GM18870 (cell line): ENCODE data around the gene NEIL1.
"Not testable (repeated sequence)": the region's sequence is repeated elsewhere in the genome, so short reads cannot be mapped to it uniquely, and the experiment has no call there.

Experiments
- ATAC-seq: cut with Tn5 transposase; IDR thresholded peaks from one replicate; pipeline ENCODE4 v1.9.1; 2021; ENCODE audit warnings: moderate library complexity; ENCODE audit not compliant: unreplicated experiment

The NEIL1 gene

DNA sequence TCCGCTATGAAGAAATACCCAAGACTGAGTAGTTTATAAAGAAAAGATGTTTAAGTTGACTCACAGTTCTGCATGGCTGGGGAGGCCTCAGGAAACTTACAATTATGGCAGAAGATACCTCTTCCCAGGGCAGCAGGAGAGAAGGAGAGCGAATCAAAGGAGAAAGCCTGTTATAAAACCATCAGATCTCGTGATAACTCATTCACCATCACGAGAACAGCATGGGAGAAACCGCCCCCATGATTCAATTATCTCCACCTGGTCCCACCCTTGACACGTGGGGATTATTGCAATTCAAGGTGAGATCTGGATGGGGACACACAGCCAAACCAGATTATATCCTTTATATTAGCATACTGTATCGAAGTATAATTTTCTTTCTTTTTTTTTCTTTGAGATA, 14.7 kb upstream of the NEIL1 start:
- ATAC-seq = not testable (repeated sequence)

DNA sequence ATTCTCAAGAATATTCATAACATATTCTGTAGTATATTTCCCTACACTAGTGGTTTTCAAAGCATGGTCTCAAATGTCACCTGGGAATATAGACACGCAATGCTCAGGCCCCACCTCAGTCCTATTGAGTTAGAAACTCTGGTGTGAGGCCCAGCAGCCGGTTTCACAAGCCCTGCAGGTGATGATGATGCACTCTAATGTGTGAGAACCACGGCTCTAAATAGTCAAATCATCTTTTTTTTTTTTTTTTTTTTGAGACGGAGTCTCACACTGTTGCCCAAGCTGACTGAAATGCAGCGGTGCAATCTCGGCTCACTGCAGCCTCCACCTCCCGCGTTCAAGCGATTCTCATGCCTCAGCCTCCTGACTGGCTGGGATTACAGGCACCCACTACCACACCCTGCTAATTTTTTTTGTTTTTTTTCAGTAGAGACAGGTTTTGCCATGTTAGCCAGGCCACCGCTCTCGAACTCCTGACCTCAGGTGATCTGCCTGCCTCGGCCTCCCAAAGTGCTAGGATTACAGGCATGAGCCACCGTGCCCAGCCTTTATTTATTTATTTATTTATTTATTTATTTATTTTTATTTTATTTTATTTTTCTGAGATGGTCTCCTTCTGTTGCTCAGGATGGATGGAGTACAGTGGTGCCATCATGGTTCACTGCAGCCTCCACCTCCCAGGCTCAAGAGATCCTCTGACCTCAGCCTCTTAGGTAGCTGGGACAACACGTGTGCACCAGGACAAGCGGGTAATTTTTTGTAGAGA, 13.0 kb upstream of the NEIL1 start:
- not testable (repeated sequence) for ATAC-seq

DNA sequence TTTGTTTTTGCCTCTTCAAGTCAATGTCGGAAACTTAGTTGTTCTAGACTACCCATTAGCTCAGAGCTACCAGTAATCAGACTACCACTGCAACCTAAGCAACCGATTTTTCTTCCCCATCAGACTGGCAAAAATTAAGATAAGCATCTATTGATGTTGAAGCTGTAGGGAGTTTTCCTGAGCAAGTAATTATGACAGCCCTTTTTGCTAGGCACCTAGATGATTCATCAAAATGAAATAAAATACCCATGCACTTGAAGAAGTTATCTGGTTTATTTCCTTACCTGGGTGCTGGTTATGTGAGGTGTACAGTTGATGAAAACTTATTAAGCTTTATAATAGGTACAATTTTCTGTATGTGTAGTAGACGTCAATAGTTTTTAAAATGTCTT, 11.5 kb upstream of the NEIL1 start:
- no peak for ATAC-seq

DNA sequence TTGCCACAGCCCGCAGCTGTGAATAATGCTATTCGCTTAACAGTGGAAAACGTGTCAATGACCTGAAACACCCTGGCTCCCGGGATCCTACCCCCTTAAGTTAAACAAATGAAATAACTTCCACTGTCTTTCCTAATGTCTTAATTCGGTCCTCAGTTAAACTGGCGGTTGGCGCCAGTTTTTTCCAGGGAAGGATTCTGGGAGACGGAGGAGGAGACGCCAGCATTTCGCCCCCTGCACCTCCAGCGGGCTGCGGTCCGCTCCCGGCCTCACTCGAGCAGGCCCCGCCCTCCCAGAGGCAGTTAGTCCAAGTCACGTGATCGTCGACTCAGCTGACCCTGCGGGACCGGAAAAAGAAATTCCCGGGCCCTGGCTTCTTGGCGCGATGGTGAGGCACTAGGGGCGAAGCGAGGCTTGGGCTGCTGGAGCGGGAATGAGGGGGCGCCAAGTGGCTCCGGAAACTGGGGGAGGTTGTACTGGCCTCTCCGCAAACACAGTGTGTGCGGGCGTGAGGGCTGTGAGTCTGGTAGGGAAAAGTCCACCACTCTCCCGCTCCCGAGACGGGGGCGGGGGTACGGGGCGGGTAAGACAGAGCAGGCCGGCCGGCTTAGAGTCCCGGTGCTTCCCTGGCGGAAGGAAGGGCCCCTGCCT, 11.0 kb upstream of the NEIL1 start, which contains the start of gene COMMD4:
Gene COMMD4, plus strand, starts transcription at position 359 of the 651 bp plus-strand sequence. Its CDS starts 27 bp downstream, at position 386.
- ATAC-seq = peak; percentile 78

DNA sequence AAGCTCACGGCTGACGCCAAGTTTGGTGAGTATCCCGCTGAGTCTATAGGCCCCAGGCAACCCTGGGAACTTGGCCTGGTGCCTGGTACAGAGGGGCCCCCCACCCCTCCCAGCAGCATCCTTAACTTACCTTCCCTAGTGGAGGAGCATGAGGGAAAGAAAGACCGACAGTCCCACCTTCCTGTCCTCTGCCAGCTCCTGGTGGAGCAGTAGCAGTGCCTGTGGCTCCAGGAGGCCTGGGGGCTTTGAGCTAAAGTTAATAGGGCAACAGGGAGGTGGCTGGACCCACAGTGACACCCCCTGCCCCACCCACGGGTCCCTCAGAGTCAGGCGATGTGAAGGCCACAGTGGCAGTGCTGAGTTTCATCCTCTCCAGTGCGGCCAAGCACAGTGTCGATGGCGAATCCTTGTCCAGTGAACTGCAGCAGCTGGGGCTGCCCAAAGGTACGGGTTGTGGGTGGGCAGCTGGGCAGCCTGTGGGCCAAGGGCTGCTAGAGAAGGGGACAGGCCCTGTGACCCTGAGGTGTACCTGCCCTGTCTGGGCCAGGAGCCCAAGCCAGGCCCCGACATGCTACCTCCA, 8.1 kb upstream of the NEIL1 start:
- no peak for ATAC-seq

DNA sequence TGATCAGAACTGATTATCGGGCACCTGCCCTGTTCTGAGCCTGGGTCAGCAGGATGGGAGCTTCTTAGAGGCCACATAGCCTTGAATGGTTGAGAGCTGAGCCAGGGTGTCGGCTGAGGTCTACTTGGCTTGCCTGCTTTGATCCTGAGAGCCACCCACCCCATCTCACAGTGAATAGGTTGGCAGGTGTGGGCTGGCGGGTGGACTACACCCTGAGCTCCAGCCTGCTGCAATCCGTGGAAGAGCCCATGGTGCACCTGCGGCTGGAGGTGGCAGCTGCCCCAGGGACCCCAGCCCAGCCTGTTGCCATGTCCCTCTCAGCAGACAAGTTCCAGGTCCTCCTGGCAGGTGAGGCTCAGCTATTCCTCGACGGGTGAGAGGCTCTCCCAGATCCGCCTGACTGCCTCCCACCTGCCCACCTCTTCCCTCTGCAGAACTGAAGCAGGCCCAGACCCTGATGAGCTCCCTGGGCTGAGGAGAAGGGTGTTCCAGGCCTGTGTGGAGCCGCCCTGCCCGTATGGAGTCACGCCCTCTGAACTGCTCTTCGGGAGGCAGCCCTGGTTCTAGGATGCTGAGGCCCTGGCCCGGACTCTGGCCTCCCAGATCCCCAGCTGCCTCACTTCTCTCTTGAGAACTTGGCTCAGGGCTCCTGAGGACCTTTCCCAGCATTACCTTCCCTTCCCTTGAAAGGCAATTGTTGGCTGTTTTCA, 7.2 kb upstream of the NEIL1 start:
- ATAC-seq = no peak

DNA sequence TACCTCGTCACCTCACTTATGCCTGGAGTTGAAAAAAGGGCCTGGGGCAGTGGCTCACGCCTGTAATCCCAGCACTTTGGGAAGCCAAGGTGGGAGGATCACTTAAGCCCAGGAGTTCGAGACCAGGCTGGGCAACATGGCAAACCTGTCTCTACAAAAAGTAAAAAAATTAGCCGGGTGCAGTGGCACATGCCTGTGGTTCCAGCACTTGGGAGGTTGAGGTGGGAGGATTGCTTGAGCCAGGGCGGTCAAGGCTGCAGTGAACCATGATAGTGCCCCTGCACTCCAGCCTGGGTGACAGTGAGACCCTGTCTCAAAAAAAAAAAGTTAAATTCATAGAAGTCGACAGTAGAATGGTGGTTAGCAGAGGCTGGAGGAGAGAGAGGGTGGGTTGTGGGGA, 4.6 kb upstream of the NEIL1 start:
- ATAC-seq = no peak

DNA sequence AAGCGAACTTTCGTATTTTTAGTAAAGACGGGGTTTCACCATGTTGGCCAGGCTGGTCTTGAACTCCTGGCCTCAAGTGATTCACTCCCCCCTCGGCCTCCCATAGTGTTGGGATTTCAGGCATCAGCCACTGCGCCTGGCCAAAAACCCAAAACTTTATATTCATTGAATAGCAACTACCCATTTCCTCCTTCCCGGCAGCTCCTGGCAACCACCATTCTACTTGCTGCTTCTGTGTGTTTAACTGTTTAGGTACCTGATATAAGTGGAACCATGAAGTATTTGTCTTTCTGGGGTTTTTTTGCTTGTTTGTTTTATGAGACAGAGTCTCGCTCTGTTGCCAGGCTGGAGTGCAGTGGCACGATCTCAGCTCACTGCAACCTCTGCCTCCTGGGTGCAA, 2.9 kb upstream of the NEIL1 start:
- not testable (repeated sequence) for ATAC-seq

DNA sequence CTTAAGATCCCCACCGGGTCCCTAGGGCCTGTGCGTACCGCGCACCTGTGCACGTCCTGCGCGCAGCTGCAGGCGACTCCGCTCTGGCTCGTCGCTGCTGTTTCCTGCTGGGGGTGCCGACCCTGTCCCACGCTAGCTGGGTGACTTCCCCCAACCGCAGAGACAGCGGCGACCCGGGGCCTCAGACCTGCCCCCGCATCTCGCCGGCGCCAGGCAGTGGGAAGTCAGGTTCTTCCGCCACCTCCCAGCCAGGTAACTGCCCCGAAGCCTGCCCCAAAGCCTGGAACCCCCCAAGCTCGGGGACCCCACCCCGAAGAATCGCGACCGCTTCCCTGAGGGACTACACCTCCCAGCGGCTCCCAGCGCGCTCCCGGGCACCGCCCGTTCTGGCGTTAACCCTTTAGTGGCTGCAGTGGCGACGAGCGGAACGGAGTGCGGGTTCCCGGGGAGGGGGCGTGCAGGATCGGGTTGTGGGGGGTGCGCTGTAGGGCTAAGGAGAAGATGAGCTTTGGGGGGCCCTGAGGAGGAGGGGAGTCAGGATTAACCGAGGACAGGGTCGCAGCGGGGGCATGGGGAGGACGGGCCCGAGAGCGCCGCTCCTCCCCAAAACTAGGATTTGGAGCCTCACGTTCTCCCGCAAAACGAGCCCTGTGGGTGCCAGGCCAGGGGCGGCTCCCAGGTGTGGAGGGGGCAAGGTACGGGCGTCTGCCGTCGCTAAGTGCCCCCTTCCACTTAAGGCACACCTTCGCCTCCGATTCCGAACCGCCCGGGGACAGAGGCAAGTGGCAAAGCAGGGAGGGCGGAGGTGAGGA, 589 bp downstream of the NEIL1 start:
- ATAC-seq = no peak

DNA sequence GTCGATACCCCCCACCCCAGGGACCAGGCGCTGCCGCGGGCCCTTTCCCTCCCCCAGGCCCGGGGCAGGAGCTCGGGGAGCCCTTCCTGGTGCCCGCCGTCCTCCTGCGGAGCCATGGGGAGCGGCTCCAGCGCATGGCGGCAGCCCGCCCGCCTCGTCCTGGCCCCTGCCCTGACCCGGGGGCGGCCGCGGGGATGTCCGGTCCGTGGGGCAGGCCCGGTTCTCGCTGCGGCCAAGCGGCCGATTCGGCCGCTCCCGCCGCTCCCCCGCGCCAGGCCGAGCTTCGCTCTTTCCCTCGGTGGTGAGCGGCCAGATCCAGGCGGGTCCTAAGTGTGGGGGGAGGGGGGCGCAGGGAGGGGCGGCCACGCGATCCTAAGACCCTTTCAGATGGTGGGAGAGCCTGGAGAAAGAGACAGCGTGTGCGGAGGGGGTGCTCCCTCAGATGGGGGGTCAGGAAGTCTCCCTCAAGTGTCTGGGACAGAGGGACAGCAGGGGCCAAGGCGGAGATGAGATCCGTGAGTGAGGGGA, 1.3 kb downstream of the NEIL1 start:
- no peak for ATAC-seq

DNA sequence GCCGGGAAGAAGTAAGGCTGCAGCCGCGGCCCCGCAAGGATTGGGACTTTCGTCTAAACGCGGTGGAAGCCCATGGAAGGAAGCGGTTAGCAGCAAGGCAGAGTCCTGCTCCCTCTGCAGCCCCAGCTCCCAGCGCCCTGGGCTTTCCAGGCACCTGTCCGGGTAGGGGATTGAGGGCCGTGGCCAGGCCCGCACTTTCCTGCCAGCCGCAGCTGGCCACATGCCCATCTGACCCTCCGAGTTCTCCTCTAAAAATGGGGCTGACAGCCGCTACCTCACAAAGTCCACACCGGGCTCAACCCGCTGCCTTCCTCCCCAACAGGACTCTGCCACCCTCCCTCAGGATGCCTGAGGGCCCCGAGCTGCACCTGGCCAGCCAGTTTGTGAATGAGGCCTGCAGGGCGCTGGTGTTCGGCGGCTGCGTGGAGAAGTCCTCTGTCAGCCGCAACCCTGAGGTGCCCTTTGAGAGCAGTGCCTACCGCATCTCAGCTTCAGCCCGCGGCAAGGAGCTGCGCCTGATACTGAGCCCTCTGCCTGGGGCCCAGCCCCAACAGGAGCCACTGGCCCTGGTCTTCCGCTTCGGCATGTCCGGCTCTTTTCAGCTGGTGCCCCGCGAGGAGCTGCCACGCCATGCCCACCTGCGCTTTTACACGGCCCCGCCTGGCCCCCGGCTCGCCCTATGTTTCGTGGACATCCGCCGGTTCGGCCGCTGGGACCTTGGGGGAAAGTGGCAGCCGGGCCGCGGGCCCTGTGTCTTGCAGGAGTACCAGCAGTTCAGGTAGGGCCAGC, 1.9 kb downstream of the NEIL1 start:
- ATAC-seq = no peak

DNA sequence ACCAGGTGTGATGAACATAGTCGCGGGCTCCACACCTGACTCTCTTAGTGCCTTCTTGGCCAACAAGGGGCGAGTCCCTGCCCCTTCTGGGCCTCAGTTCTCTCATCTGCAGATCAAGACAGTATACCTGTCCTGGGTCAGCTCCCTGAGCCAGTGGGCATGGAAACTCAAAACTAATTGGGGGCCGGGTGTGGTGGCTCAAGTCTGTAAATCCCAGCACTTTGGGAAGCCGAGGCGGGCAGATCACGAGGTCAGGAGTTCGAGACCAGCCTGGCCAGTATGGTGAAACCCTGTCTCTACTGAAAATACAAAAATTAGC, 2.5 kb downstream of the NEIL1 start:
- ATAC-seq = not testable (repeated sequence)

DNA sequence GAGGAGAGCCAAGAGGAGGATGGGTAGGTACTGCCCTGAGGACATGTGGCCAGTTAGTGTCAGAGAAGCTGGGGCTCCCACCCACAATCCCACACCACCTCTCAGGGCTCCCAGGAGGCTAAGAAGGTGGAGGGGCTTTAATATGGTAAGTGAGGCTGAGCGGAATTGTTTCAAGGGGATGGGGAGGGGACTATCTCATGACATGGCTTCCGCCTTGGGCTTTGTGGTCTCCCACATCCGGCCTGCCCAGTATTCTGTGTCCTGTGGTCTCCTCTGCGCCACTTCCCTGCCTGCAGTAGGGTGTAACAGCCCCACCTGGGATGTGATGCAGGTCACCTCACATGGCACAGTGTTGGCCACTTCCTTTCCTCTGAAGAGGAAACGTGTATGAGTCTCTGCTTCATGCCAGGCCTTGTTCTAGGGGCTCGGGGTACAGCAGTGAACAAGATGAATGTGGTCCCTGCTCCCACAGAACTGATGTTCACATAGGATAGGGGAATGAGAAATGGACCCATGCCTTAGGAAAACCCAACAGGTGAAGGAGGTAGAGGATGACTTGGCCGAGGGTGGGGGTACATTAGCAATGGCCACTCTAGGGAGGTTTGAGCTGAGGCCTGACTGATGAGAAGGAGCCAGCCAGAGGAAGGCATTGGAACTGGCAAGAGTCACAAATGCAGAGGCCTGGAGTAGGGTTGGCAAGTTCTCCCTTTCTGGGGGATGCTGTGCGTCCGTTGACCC, 3.2 kb downstream of the NEIL1 start:
- ATAC-seq = no peak

DNA sequence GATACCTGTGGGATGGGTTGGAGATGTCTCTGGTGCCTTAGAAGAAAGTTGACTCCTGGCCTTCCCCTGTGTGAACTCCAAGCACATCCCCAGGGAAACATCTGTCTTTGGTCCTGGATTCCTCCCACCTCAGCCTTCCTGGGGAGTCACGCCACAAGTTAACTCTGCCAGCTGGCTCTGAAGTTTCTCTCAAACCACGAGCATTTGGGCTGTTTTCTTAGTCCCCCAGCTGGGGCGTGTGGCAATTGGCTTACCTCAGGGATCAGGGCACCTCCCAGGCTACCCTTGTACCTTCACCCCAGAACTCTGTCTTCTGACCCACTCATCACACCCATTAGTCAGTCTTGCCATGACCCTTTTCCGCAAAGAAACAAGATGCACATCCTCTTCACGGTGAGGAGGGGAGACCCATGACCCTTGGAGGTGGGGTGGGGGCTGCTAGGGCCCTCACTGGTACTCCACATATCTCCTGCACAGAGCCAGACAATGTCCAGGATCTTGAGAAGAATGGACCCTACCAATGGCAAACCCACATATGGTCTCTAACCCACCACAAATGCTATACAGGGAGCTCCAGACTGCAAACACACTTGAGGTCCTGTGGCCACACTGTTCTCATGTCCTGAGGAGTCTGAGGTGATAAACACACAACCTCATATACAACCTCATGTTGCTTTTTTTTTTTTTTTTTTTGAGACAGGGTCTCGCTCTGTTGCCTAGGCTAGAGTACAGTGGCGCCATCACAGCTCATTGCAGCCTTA, 3.9 kb downstream of the NEIL1 start:
- ATAC-seq = no peak

DNA sequence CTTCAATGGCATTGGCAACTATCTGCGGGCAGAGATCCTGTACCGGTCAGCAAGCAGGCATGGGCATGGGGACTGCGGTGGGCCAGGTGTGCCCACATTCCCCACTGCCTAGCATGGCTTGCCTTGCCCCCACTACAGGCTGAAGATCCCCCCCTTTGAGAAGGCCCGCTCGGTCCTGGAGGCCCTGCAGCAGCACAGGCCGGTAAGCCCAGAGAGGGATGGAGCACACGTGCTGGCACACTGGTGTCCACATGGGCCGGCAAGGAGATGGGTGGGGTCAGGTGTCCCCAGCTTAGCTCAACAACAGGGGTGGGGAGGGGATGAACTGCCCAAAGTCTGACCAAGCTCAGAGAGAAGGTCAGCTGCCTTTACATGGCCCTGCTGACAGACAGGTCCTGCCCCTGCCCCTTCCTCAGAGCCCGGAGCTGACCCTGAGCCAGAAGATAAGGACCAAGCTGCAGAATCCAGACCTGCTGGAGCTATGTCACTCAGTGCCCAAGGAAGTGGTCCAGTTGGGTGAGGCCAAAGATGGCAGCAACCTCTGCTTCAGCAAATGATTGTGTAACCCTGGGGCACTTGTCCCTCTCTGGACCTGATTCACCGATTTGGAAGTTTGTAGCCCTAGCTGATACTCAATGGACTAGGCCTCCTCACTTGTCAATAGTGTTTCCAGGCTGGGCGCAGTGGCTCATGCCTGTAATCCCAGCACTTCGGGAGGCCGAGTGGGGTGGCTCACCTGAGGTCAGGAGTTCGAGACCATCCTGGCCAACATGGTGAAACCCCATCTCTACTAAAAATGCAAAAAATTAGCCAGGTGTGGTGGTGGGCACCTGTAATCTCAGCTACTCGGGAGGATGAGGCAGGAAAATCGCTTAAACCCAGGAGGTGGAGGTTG, 5.6 kb downstream of the NEIL1 start:
- ATAC-seq = no peak

DNA sequence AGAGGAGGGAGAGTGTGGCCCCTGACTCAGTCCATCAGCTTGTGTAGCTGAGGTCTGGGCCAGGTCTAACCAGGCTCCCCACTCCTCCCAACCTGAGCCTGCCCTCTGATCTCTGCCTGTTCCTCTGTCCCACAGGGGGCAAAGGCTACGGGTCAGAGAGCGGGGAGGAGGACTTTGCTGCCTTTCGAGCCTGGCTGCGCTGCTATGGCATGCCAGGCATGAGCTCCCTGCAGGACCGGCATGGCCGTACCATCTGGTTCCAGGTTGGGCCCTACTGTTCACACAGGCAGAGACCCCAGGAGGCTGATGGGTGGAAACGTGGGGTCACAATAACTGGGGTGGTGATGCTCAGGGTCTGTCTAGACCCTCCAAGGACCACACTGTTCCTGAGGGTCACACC, 6.8 kb downstream of the NEIL1 start:
- no peak for ATAC-seq

DNA sequence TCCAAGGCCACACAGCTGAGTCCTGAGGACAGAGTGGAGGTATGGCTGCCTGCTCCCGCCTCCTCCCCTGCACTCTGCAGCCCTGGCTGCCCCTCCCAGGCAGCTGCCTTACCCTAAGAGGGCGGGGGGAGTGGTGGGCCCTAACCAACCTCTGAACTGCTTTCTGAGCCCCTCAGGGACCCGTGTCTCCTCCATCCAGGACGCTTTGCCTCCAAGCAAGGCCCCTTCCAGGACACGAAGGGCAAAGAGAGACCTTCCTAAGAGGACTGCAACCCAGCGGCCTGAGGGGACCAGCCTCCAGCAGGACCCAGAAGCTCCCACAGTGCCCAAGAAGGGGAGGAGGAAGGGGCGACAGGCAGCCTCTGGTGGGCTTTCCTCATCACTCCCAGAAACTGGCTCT, 7.6 kb downstream of the NEIL1 start:
- no peak for ATAC-seq
